ENCODE results near the gene FBLN5.

Gene FBLN5

DNA sequence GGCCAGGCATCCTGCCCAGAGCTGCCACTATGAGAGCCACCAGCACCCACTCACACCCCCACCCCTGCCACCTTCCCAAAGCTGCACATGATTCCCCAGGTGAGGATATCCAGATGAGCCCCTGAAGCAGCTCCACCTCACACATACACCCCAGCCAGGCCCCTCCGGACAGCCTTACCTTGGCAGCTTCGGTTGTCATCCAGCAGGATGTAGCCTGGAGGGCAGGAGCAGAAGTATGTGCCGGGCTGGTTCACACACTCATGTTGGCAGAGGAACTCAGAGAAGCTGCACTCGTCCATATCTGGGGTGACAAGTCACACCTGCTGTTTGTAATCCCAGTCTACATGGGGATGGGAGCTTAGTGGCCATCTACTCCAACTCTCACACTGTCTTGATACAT, 64.7 kb downstream of the FBLN5 start:
- Histone ChIP-seq H3K9me3 (no peaks in the 10 kb centered on the region), H3K4me1 (no peaks in the 10 kb centered on the region), H3K27me3 (0 out of 2 replicates have a peak, but pooled peaks cover 3% of the 10 kb centered on the region), H3K4me3 (ENCODE audit: low read depth, low read length) (no peak overlapping the region), H3K36me3 (no peaks in the 10 kb centered on the region)
- TF ChIP-seq, protein P1, sequence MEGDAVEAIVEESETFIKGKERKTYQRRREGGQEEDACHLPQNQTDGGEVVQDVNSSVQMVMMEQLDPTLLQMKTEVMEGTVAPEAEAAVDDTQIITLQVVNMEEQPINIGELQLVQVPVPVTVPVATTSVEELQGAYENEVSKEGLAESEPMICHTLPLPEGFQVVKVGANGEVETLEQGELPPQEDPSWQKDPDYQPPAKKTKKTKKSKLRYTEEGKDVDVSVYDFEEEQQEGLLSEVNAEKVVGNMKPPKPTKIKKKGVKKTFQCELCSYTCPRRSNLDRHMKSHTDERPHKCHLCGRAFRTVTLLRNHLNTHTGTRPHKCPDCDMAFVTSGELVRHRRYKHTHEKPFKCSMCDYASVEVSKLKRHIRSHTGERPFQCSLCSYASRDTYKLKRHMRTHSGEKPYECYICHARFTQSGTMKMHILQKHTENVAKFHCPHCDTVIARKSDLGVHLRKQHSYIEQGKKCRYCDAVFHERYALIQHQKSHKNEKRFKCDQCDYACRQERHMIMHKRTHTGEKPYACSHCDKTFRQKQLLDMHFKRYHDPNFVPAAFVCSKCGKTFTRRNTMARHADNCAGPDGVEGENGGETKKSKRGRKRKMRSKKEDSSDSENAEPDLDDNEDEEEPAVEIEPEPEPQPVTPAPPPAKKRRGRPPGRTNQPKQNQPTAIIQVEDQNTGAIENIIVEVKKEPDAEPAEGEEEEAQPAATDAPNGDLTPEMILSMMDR (IDR thresholded peaks at IDR 0.05; ENCODE audit: low read depth, low read length), result no peak
- DNase-seq, result no peak

GRCh38 chr14:91882369-91882768, 65.1 kb downstream of the FBLN5 start:
- TF ChIP-seq, protein P1 (IDR thresholded peaks at IDR 0.05; ENCODE audit: low read depth, low read length), result no peak
- no peaks in the 10 kb centered on the region for H3K9me3 ChIP-seq
- H3K36me3 ChIP-seq, result no peaks in the 10 kb centered on the region
- peaks cover 3% of the 10 kb centered on the region; the same call in 1 of the 2 replicates for H3K27me3 ChIP-seq
- no peaks in the 10 kb centered on the region for H3K4me1 ChIP-seq
- DNase-seq, result no peak
- no peak overlapping the region for H3K4me3 ChIP-seq (ENCODE audit: low read depth, low read length)

DNA sequence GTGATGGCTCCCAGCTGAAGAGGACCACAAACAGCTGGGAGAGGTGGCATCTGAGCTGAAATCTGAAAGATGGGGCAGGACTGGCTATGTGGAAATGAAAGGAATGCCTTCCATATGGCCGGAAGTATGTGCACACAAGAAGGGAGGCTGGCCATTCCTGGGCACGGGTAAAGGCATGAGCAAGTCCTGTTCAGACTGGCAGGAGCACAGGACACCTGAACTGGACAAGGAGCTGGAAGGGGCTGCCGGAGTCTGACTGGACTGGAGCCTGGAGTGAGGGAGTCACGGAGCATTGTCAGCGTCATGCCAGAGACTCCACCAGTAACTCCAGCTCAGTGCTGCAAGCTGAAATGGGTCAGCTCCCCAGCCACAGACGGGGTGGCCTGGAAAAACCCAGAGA, 68.3 kb downstream of the FBLN5 start:
- TF ChIP-seq, protein P1 (IDR thresholded peaks at IDR 0.05; ENCODE audit: low read depth, low read length), result no peak
- Histone ChIP-seq H3K9me3 (no peaks in the 10 kb centered on the region), H3K36me3 (no peaks in the 10 kb centered on the region), H3K4me3 (ENCODE audit: low read depth, low read length) (no peak overlapping the region), H3K4me1 (no peaks in the 10 kb centered on the region), H3K27me3 (peaks cover 3% of the 10 kb centered on the region; the same call in 1 of the 2 replicates)
- DNase-seq, result no peak

DNA sequence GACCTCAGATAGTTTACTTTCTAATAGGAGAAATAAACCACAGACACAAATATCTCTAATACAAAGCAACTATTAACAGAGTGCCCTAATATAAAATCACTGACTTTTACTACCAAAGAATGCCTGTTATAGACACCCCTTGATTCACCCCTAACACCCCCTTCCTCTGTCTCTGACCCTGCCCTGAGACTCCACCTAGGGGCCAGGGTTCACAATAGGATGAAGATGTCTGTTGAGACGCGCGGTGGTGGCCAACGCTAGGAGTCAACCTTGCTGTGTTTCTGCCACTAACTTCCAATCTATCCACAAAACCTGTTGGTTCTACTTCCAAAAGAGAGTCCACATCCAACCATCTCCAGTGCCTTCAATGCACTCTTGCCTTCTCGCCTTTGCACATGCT, 69.2 kb downstream of the FBLN5 start:
- TF ChIP-seq, protein P1 (IDR thresholded peaks at IDR 0.05; ENCODE audit: low read depth, low read length), result no peak
- no peaks in the 10 kb centered on the region for H3K36me3 ChIP-seq
- DNase-seq, result no peak
- no peaks in the 10 kb centered on the region for H3K4me1 ChIP-seq
- no peaks in the 10 kb centered on the region for H3K9me3 ChIP-seq
- no peak overlapping the region for H3K4me3 ChIP-seq (ENCODE audit: low read depth, low read length)
- peaks cover 6% of the 10 kb centered on the region for H3K27me3 ChIP-seq

- TF ChIP-seq, protein P1 (IDR thresholded peaks at IDR 0.05; ENCODE audit: low read depth, low read length), result no peak
- peaks cover 3% of the 10 kb centered on the region for H3K27me3 ChIP-seq
- DNase-seq, result no peak
- no peak overlapping the region for H3K4me3 ChIP-seq (ENCODE audit: low read depth, low read length)
- no peaks in the 10 kb centered on the region for H3K36me3 ChIP-seq
- no peaks in the 10 kb centered on the region for H3K9me3 ChIP-seq
- H3K4me1 ChIP-seq, result no peaks in the 10 kb centered on the region
Measured at GRCh38 chr14:91877376-91877915, 70.0 kb downstream of the FBLN5 start.

- DNase-seq, result no peak
- Histone ChIP-seq H3K36me3 (no peaks in the 10 kb centered on the region), H3K9me3 (no peaks in the 10 kb centered on the region), H3K4me1 (no peaks in the 10 kb centered on the region), H3K4me3 (ENCODE audit: low read depth, low read length) (no peak overlapping the region), H3K27me3 (peaks cover 3% of the 10 kb centered on the region)
- TF ChIP-seq, protein P1 (IDR thresholded peaks at IDR 0.05; ENCODE audit: low read depth, low read length), result no peak
Measured at GRCh38 chr14:91876492-91876891, 71.0 kb downstream of the FBLN5 start.

Data from BE2C (cell line).